Esophagus muscularis mucosa (tissue), 4 donors: ENCODE results near the gene OR2A42. TPM values are rescaled to one million over a fixed set of nuclear protein-coding genes. Genes with fewer than 3 reads are reported as not detected.
"Not testable (repeated sequence)": the region's sequence is repeated elsewhere in the genome, so short reads cannot be mapped to it uniquely, and the experiment has no call there.

Source experiments
- DNase-seq: peaks from one replicate; pipeline ENCODE4 v3.0.0-alpha.2; 2017; ENCODE audit errors: extremely low spot score
- H3K27ac ChIP-seq, 4 donors: fragments of 200-600 bp; sonication (generic); replicated peaks in 1 of 4; 1 replicate in 3 of 4; 2 replicates in 1 of 4; pipeline ENCODE4 v1.5.1; 2016 to 2019; ENCODE audit warnings: mild to moderate bottlenecking in 1 of 4
- H3K27me3 ChIP-seq, 4 donors: fragments of 200-600 bp; sonication (generic); one replicate each; pipeline versions ENCODE4 v1.5.1 to v1.6.0; 2016 to 2019
- H3K36me3 ChIP-seq, 4 donors: fragments of 200-600 bp; sonication (generic); one replicate each; pipeline ENCODE4 v1.5.1; 2016 to 2019
- H3K4me1 ChIP-seq, 4 donors: fragments of 200-600 bp; sonication (generic); one replicate each; pipeline ENCODE4 v1.5.1; 2016 to 2019
- H3K4me3 ChIP-seq, 4 donors: fragments of 200-600 bp; sonication (generic); 1 replicate in 2 of 4; 2 replicates in 2 of 4; pipeline ENCODE4 v1.5.1; 2016 to 2019; ENCODE audit warnings: mild to moderate bottlenecking in 4 of 4, moderate library complexity in 1 of 4
- H3K9me3 ChIP-seq, 4 donors: fragments of 200-600 bp; sonication (generic); 1 replicate in 3 of 4; 2 replicates in 1 of 4; pipeline ENCODE4 v1.5.1; 2016 to 2019
- WGBS: methylation state at CpG from one replicate; pipeline ENCODE4 v1.1.5; 2018; 5-methylcytosine and 5-hydroxymethylcytosine counted together
- intact Hi-C: fragments of 100-400 bp; cut with DNase I; formaldehyde crosslinking; loops from one replicate; pipeline ENCODE4 v1.15.1; 2023
- total RNA-seq, 4 donors: library from RNA; depleted of rRNA; stranded (reverse); fragments of >200 nt; gene quantifications; one replicate each; pipeline versions ENCODE4 v1.1.0 to v1.2.1, GENCODE V29; 2016

The OR2A42 gene
- total RNA-seq, 4 donors from 2014 or later, result 0.11 to 0.19 TPM; not detected in 2

DNA sequence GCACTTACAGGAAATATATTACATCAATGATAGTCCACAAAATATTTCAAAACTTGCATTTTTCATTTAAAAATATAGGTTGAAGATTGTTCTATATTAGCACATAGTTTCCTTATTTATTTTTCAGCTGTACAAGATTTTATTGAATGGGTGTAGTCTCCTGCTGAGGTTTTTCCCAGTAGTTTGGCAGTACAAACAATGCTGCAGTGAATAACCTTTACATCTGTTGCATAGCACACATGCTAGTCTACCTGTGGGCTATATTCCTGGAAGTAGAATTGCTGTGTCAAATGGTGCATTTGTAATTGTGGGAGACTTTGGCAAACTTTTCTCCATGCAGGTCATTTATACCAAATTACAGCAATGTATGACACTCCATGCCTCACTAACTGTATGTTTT, 18.9 kb downstream of the OR2A42 start:
- H3K27me3 ChIP-seq, DNase-seq, H3K9me3 ChIP-seq, H3K36me3 ChIP-seq, intact Hi-C loops, H3K4me3 ChIP-seq, H3K4me1 ChIP-seq, H3K27ac ChIP-seq: not testable (repeated sequence)

DNA sequence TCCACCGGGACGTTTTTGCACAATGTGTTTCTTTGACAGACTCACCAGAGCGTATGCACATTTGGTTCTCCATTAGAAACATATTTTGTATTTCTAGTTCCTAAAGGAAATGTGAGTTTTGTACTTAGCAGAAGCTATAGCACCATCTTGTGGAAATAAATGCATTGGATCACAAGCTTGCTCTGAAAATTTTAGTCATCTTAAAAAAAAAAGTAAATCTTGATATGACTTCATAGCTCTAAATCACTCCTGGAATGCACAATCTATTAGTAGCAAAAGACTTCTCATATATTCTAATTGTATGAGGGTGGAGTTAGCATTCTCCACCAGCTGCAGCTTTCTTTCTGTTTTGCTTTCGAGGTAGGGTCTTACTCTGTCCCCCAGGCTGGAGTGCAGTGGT, 20.3 kb downstream of the OR2A42 start:
- H3K4me1 ChIP-seq, H3K36me3 ChIP-seq, intact Hi-C loops, H3K27ac ChIP-seq, H3K4me3 ChIP-seq, H3K9me3 ChIP-seq, H3K27me3 ChIP-seq, DNase-seq: not testable (repeated sequence)
- WGBS, result no CpG with 5 or more reads among the region's 4 CpGs

DNA sequence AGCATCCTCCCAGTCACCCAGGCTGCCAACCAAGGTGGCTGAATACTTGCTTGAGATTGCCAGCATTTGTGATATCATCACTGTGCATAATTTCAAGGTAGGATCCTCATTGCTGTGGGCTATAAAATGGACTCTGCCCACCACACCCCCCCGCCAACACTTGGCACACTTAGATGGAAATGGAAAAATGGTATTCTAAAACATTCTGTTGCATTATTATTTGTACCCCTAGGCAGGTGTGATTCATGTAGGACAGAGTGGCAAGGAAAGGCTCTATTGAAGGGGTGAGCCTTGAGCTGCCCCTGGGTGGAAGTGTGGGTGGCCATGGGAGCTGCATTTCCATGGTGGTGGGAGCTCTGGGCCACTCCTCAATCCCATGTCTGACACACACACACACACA, 20.8 kb downstream of the OR2A42 start:
- H3K4me3 ChIP-seq, H3K27me3 ChIP-seq, H3K4me1 ChIP-seq, H3K36me3 ChIP-seq, H3K9me3 ChIP-seq, intact Hi-C loops, H3K27ac ChIP-seq: not testable (repeated sequence)
- WGBS, result 92% methylated on average over 1 of the region's 1 CpG
- DNase-seq, result peak; percentile 60

DNA sequence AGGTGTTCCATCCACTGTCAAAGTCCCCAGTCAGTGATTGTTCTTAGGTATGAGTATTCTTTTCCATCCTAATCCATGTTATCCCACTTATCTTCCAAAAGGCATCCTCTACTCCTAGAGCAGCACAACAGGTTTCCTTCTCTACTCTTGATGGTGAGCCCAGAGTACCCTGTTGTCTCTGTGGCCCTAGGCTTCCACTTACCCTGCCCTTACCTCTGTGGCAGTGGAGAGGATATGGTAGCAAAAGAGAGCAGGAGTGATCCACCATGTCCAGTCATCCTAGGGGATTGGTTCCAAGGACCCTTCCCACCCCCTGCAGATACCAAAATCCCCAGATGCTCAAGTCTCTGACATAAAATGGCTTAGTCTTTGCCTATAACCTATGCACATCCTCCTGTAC, 22.2 kb downstream of the OR2A42 start:
- H3K27me3 ChIP-seq, H3K36me3 ChIP-seq, DNase-seq, H3K4me1 ChIP-seq, H3K27ac ChIP-seq, H3K9me3 ChIP-seq, H3K4me3 ChIP-seq, intact Hi-C loops: not testable (repeated sequence)

DNA sequence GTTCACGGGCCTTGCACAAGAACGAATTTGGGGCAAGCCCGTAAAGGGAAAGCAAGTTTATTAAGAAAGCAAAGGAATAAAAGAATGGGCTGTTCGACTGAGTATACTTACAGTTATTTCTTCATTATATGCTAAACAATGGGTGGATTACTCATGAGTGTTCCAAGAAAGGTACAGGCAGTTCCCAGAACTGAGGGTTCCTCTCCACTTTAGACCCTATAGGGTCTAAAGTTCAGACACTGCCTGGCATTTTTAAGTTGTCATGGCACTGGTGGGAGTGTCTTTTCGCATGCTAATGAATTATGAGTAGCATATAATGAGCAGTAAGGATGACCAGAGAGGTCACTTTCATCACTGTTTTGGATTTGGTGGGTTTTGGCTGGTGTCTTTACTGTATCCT, 34.1 kb downstream of the OR2A42 start:
- H3K4me3 ChIP-seq, H3K36me3 ChIP-seq, intact Hi-C loops, H3K27ac ChIP-seq, H3K4me1 ChIP-seq, H3K27me3 ChIP-seq, H3K9me3 ChIP-seq, DNase-seq: not testable (repeated sequence)
- WGBS, result no CpG with 5 or more reads among the region's 5 CpGs

DNA sequence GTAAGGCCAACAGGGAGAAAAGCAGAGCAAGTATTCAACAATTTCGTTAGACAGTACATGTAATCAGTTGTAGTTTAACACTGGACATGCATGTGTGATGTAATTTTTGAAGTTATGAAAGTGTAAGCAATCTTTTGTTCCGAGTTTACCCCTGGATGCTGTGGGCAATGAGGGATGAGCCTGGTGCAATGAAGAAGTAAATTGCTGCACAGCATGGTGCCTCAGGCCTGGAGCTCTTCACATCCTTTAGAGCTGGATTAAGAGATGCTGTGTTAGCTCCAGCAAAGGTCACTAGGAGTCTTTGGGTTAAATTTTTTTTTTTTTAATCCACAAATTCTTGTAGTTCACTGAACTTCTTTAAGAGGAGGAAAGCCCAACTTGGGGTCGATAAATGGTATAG, 36.3 kb downstream of the OR2A42 start:
- WGBS, result no CpG with 5 or more reads among the region's 3 CpGs
- H3K27ac ChIP-seq, H3K4me1 ChIP-seq, intact Hi-C loops, H3K9me3 ChIP-seq, H3K36me3 ChIP-seq, H3K27me3 ChIP-seq, H3K4me3 ChIP-seq, DNase-seq: not testable (repeated sequence)

DNA sequence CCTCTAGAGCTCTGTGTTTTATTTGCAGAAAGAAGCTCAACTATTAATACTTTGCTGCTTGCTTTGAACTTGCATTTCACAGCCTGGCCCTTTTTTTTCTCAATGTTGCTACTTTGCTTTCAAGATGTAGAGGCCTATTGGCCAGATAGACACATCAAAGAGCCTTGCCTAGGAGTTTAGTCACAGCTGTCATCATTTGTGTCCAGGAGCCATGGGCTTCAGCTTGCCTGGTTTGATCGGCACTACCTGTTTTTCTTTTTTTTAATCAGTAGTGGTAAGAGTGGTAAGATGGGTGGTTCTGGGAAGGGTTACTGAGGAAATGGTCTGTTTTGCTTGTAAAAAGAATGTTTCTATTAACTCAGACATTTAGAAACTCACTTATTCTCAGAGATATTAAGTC, 37.4 kb downstream of the OR2A42 start:
- H3K9me3 ChIP-seq, intact Hi-C loops, H3K4me3 ChIP-seq, H3K27ac ChIP-seq, DNase-seq, H3K4me1 ChIP-seq, H3K27me3 ChIP-seq, H3K36me3 ChIP-seq: not testable (repeated sequence)
- no CpG with 5 or more reads among the region's 1 CpG for WGBS

DNA sequence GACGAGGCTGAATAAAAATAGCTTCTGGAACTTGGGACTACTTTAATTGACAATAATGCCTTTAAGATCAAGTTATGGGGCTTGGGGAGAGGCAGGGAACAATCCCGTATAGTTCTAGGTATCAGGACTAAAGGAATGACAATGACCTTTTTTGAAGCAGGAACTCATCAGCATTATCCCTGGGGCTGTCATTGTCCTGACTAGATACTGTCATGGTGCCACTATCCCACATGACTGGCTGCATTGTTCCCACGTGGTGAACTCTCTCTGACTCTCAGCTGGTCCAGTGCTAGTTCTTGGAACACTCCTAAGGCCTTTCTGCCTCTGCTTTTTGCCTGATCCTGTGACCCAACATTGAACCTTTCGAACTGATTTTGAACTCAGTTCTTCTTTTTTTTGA, 40.5 kb downstream of the OR2A42 start:
- H3K27ac ChIP-seq, H3K27me3 ChIP-seq, DNase-seq, H3K36me3 ChIP-seq, H3K4me3 ChIP-seq, H3K9me3 ChIP-seq, H3K4me1 ChIP-seq, intact Hi-C loops: not testable (repeated sequence)
- 45% methylated on average over 3 of the region's 4 CpGs for WGBS

DNA sequence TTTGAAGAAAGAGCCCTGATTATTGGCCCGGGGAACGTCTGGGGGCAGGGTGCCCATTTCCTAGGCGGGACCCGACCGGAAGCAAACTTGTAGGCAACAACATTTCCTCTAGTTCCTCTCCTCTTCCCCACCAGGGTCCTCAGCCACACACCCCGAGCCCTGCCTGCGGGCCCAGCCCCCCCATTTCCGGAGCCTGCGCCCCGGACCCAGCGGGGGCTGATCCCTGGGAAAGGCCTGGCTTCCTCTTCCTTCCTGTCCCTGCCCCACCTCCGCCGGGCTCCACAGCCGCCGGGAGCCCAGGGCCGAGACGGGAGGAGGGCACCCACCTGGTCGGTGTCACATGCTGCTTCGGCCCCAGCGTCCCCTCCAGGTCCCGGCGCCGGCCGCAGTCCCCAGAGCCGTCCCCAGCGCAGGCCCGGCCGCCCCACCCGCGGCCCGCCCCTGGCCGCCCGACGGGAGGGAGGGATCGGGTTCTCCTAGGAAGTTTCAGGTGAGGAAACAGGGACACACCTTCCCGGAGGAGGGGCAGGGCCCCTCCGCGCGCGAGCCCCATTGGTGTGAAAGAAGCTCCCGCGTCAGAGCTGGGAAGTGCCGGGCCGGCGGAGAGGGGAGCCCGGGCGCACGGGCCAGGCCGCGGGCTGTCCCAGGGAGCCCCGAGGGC, 44.1 kb downstream of the OR2A42 start, which contains the start of gene ARHGEF35:
TSS of gene ARHGEF35 (minus strand) at position 622 of the 661 bp plus-strand sequence. CDS start 7,450 bp downstream, outside the sequence.
- H3K27ac ChIP-seq, H3K27me3 ChIP-seq, H3K36me3 ChIP-seq, DNase-seq, H3K9me3 ChIP-seq, H3K4me1 ChIP-seq, intact Hi-C loops: not testable (repeated sequence)
- H3K4me3 ChIP-seq, result peak within 1 kb of the TSS in 1 of 4 donors; percentile 42
- whole genome bisulfite sequencing, result no CpG with 5 or more reads among the region's 51 CpGs

DNA sequence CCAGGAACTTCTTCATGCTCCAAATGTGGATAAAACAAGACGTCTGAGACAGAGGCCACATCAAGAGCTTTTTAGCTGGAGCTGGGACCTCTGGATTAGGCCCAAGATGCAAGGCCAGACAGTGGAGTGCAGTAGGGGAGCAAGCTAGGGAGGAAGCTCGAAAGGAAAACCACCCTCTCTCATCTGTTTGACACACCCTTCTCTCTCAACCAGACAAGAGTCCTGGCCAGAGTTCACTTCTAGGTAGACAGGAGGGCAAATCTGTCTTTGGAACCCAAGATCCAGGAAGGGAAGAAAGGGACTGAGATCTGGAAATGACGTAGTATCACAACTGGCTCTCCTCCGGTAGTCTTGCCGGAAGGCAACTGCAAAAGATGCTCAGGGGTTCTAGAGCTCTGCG, 45.0 kb downstream of the OR2A42 start:
- whole genome bisulfite sequencing, result no CpG with 5 or more reads among the region's 6 CpGs
- H3K4me3 ChIP-seq, H3K36me3 ChIP-seq, H3K27ac ChIP-seq, H3K27me3 ChIP-seq, H3K4me1 ChIP-seq, H3K9me3 ChIP-seq, intact Hi-C loops, DNase-seq: not testable (repeated sequence)

DNA sequence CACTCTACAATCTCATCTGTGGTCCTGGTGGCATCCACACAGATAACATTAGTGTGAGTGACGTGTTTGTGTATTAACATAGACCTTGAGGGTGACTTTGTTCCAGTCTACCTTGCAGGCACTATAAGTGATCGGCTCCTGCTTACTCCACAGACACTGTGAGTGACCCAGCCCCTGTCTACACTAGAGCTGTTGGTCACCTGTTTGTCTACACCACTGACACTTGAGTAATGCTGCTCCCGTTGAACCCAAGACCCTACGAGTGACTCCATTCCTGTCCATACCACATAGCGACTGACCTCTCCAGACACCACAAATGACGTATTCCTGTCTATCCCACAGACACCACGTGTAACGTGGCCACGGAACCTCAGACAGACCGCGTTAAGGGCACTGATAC, 45.6 kb downstream of the OR2A42 start:
- H3K36me3 ChIP-seq, DNase-seq, intact Hi-C loops: not testable (repeated sequence)

DNA sequence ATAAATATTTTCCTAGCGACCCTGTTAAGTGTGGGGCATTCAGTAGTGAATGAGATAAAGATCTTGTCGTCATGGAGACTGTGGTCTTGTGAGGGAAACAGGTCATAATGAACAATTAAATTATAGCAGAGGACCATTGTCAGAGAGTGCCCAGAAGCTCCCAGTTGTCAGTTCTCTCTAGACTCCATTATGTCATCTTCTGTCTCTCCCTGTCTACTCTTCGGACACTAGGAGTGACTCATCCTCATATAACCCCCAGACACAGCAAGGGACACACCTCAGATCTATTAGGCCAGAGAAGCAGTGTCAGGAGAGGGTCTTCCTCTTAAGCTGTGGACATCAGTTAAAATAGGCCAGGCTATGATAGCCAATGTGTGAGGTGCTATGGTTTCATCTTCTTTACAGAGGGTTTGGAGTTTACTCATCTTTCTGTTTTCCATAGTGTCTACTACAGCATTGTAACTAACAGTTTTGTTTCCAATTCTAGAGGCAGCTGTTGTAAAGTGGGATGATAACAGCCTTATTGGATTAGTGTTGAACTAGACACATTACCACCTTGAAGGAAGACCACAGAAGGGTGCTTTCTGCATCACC, 50.7 kb downstream of the OR2A42 start:
- H3K9me3 ChIP-seq, DNase-seq, H3K4me1 ChIP-seq, H3K4me3 ChIP-seq, H3K27me3 ChIP-seq, H3K27ac ChIP-seq, H3K36me3 ChIP-seq, intact Hi-C loops: not testable (repeated sequence)
- WGBS, result no CpG with 5 or more reads among the region's 3 CpGs

More for the DNA sequence above, 45.6 kb downstream of the OR2A42 start:
- not testable (repeated sequence) for H3K27ac ChIP-seq, H3K4me3 ChIP-seq, H3K4me1 ChIP-seq, H3K27me3 ChIP-seq, H3K9me3 ChIP-seq
- no CpG with 5 or more reads among the region's 11 CpGs for WGBS

DNA sequence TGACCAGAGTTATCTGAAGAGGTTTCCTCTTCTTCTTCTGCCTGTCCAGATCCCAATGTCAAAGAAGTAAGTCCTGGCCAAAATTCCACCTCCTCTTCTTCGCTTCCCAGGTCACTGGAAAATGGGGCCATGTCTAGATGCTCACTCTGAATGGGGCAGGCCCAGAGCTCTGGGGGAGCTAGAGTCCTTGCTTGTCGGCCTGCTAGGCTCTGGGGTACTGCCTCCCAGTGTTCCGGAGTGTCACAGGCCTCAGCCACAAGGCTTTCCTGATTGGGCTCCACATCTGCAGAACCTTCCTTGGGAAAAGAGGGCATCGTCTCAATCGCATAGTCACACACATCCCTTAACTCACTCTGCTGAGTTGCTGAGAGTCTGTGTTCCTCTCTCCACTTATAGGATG, 51.6 kb downstream of the OR2A42 start:
- H3K4me1 ChIP-seq, H3K27me3 ChIP-seq, H3K36me3 ChIP-seq, H3K4me3 ChIP-seq, intact Hi-C loops, H3K9me3 ChIP-seq, H3K27ac ChIP-seq, DNase-seq: not testable (repeated sequence)
- WGBS, result no CpG with 5 or more reads among the region's 5 CpGs
